ENCODE measurements around the gene NRN1L. TPM values are rescaled to one million over a fixed set of nuclear protein-coding genes. Genes with fewer than 3 reads are reported as not detected.

NRN1L gene
- total RNA-seq, 1 experiment from 2014 or later = not detected

- intact Hi-C loops (cut with micrococcal nuclease; ENCODE audit: unreplicated experiment) = no loop called here
- peaks cover 9% of the 10 kb centered on the region for H4K20me1 ChIP-seq (ENCODE audit: insufficient read depth)
- TF ChIP-seq EZH2 (IDR thresholded peaks at IDR 0.05; ENCODE audit: low read depth) (no peak), CTCF (conservative IDR thresholded peaks at IDR 0.05) (no peak)
- H3K4me1 ChIP-seq (replicated peaks; ENCODE audit: insufficient read depth) = peaks cover 4% of the 10 kb centered on the region; the same call in 1 of the 2 replicates
- no peaks in the 10 kb centered on the region for H3K9me3 ChIP-seq (ENCODE audit: insufficient read depth, low read depth)
- H2AFZ ChIP-seq = no peak overlapping the region
- no peaks in the 10 kb centered on the region; the same call in 1 of the 2 replicates for H3F3A ChIP-seq (ENCODE audit: insufficient read depth, low read depth)
- H3K9me2 ChIP-seq (ENCODE audit: insufficient read depth) = no peaks in the 10 kb centered on the region
- peaks cover 16% of the 10 kb centered on the region for H3K79me2 ChIP-seq (ENCODE audit: low read depth)
- BruUV-seq (replicated peaks) = no TSS peak
- no peak overlapping the region for H3K4me3 ChIP-seq
- H3K27me3 ChIP-seq (ENCODE audit: insufficient read depth, low read depth) = no peaks in the 10 kb centered on the region
- CTCF ChIA-PET = no interaction called here
- no peak overlapping the region for H3K27ac ChIP-seq
- H3K36me3 ChIP-seq (ENCODE audit: low read depth) = peaks cover 13% of the 10 kb centered on the region
- no peak for DNase-seq
- no peak overlapping the region for H3K4me2 ChIP-seq
- POLR2A ChIA-PET (ENCODE audit: unreplicated experiment) = no interaction called here
Measured at GRCh38 chr16:67879462-67879861, 5.2 kb upstream of the NRN1L start.

GRCh38 chr16:67879936-67880335 lies 4.7 kb upstream of the NRN1L start:
- H3K79me2 ChIP-seq (ENCODE audit: low read depth) = peaks cover 11% of the 10 kb centered on the region
- H3K9me3 ChIP-seq (ENCODE audit: insufficient read depth, low read depth) = no peaks in the 10 kb centered on the region
- H3K27me3 ChIP-seq (ENCODE audit: insufficient read depth, low read depth) = no peaks in the 10 kb centered on the region
- no peaks in the 10 kb centered on the region for H3K9me2 ChIP-seq (ENCODE audit: insufficient read depth)
- TF ChIP-seq EZH2 (IDR thresholded peaks at IDR 0.05; ENCODE audit: low read depth) (no peak), CTCF (conservative IDR thresholded peaks at IDR 0.05) (no peak)
- H3K36me3 ChIP-seq (ENCODE audit: low read depth) = peaks cover 13% of the 10 kb centered on the region
- POLR2A ChIA-PET (ENCODE audit: unreplicated experiment) = no interaction called here
- H4K20me1 ChIP-seq (ENCODE audit: insufficient read depth) = peaks cover 4% of the 10 kb centered on the region
- no peak overlapping the region for H3K4me2 ChIP-seq
- BruUV-seq (replicated peaks) = no TSS peak
- no peak for DNase-seq
- intact Hi-C loops (cut with micrococcal nuclease; ENCODE audit: unreplicated experiment) = no loop called here
- no peak overlapping the region for H3K4me3 ChIP-seq
- no peaks in the 10 kb centered on the region for H3K4me1 ChIP-seq (replicated peaks; ENCODE audit: insufficient read depth)
- H2AFZ ChIP-seq = no peak overlapping the region
- no peaks in the 10 kb centered on the region; the same call in 1 of the 2 replicates for H3F3A ChIP-seq (ENCODE audit: insufficient read depth, low read depth)
- CTCF ChIA-PET = interaction anchor here (0.6 kb wide), 1 partner anchor 449 kb away, joined by 6 read pairs; the partner anchor contains the start of gene HSD11B2
- H3K27ac ChIP-seq = no peak overlapping the region

- no peak overlapping the region for H3K4me3 ChIP-seq
Measured at GRCh38 chr16:67880584-67880983, 4.1 kb upstream of the NRN1L start.

More at GRCh38 chr16:67880584-67880983, 4.1 kb upstream of the NRN1L start:
- no peak overlapping the region for H3K4me2 ChIP-seq
- no peak overlapping the region for H3K27ac ChIP-seq
- H2AFZ ChIP-seq = no peak overlapping the region
- TF ChIP-seq EZH2 (IDR thresholded peaks at IDR 0.05; ENCODE audit: low read depth) (no peak), CTCF (conservative IDR thresholded peaks at IDR 0.05) (no peak)
- no peaks in the 10 kb centered on the region for H3K9me3 ChIP-seq (ENCODE audit: insufficient read depth, low read depth)
- no TSS peak for BruUV-seq (replicated peaks)
- intact Hi-C loops (cut with micrococcal nuclease; ENCODE audit: unreplicated experiment) = no loop called here
- no peaks in the 10 kb centered on the region for H3K4me1 ChIP-seq (replicated peaks; ENCODE audit: insufficient read depth)
- no peak for DNase-seq
- H3K36me3 ChIP-seq (ENCODE audit: low read depth) = peaks cover 13% of the 10 kb centered on the region
- POLR2A ChIA-PET (ENCODE audit: unreplicated experiment) = interaction anchor here (0.6 kb wide), 1 partner anchor 70 kb away, joined by 3 read pairs; no protein-coding TSS in a partner anchor
- no peaks in the 10 kb centered on the region for H3K9me2 ChIP-seq (ENCODE audit: insufficient read depth)
- H3K79me2 ChIP-seq (ENCODE audit: low read depth) = peaks cover 5% of the 10 kb centered on the region
- H3K27me3 ChIP-seq (ENCODE audit: insufficient read depth, low read depth) = no peaks in the 10 kb centered on the region
- CTCF ChIA-PET = no interaction called here
- no peaks in the 10 kb centered on the region; the same call in 1 of the 2 replicates for H3F3A ChIP-seq (ENCODE audit: insufficient read depth, low read depth)
- no peaks in the 10 kb centered on the region for H4K20me1 ChIP-seq (ENCODE audit: insufficient read depth)

Measured in PC-9 (cell line).